Neural progenitor cell (in vitro differentiated cells): ENCODE measurements around the gene CYFIP1. TPM values are rescaled to one million over a fixed set of nuclear protein-coding genes. Genes with fewer than 3 reads are reported as not detected.

ENCODE experiments used
- DNase-seq: peaks from one replicate; pipeline ENCODE4 v3.0.0-alpha.2; 2016; ENCODE audit warnings: low spot score
- H2AFZ ChIP-seq: fragments of 200-600 bp; sonication (generic); replicated peaks from 2 replicates; pipeline ENCODE4 v1.6.1; 2016; ENCODE audit warnings: antibody characterized with exemption
- H3F3A ChIP-seq: fragments of 200-600 bp; sonication (generic); 2 replicates; pipeline ENCODE4 v1.6.1; 2016; ENCODE audit warnings: antibody characterized with exemption, low read depth
- H3K27ac ChIP-seq: fragments of 200-600 bp; sonication (generic); 2 replicates; pipeline ENCODE4 v1.5.1; 2016; ENCODE audit warnings: mild to moderate bottlenecking
- H3K27me3 ChIP-seq: fragments of 200-600 bp; sonication (generic); 2 replicates; pipeline ENCODE4 v1.6.1; 2016; ENCODE audit warnings: mild to moderate bottlenecking, moderate library complexity
- H3K36me3 ChIP-seq: fragments of 200-600 bp; sonication (generic); 2 replicates; pipeline ENCODE4 v1.5.1; 2016
- H3K4me1 ChIP-seq: fragments of 200-600 bp; sonication (generic); 2 replicates; pipeline ENCODE4 v1.6.1; 2016; ENCODE audit warnings: mixed run types
- H3K4me2 ChIP-seq: fragments of 200-600 bp; sonication (generic); 2 replicates; pipeline ENCODE4 v1.6.1; 2016
- H3K4me3 ChIP-seq: fragments of 200-600 bp; sonication (generic); 2 replicates; pipeline ENCODE4 v1.5.1; 2016
- H3K79me2 ChIP-seq: fragments of 200-600 bp; sonication (generic); 2 replicates; pipeline ENCODE4 v1.6.1; 2016; ENCODE audit warnings: low read depth
- H3K9ac ChIP-seq: fragments of 200-600 bp; sonication (generic); 2 replicates; pipeline ENCODE4 v1.6.1; 2016
- H3K9me3 ChIP-seq: fragments of 200-600 bp; sonication (generic); 2 replicates; pipeline ENCODE4 v1.5.1; 2016; ENCODE audit warnings: low read depth
- H4K20me1 ChIP-seq: fragments of 200-600 bp; sonication (generic); 2 replicates; pipeline ENCODE4 v1.6.1; 2016; ENCODE audit warnings: low read depth
- H3K27ac Mint-ChIP-seq: 3 replicates; pipeline ENCODE4 v1.8.0; 2021; ENCODE audit warnings: mixed read lengths
- H3K27me3 Mint-ChIP-seq: 2 replicates; pipeline ENCODE4 v1.8.0; 2022; ENCODE audit warnings: low read depth, mild to moderate bottlenecking, inconsistent platforms, moderate library complexity, mixed read lengths; ENCODE audit not compliant: insufficient read depth
- H3K36me3 Mint-ChIP-seq: 3 replicates; pipeline ENCODE4 v1.8.0; 2021; ENCODE audit warnings: mixed read lengths
- H3K4me1 Mint-ChIP-seq: 3 replicates; pipeline ENCODE4 v1.8.0; 2021; ENCODE audit warnings: mixed read lengths
- H3K4me3 Mint-ChIP-seq: 3 replicates; pipeline ENCODE4 v1.8.0; 2021; ENCODE audit warnings: mild to moderate bottlenecking, moderate library complexity, mixed read lengths
- H3K9me3 Mint-ChIP-seq: 3 replicates; pipeline ENCODE4 v1.8.0; 2020; ENCODE audit warnings: mixed read lengths
- CTCF ChIP-seq: fragments of 200-600 bp; sonication (generic); IDR thresholded peaks from 2 replicates; pipeline ENCODE4 v1.5.1; 2017; ENCODE audit warnings: antibody characterized with exemption, mild to moderate bottlenecking
- EZH2 ChIP-seq: fragments of 200-600 bp; sonication (generic); IDR thresholded peaks from 2 replicates; pipeline ENCODE4 v1.6.1; 2017; ENCODE audit warnings: antibody characterized with exemption, mild to moderate bottlenecking, moderate library complexity
- EZH2phosphoT487 ChIP-seq: fragments of 200-600 bp; sonication (generic); IDR thresholded peaks from 2 replicates; pipeline ENCODE4 v1.6.1; 2017; ENCODE audit warnings: antibody characterized with exemption
- total RNA-seq: library from RNA; depleted of rRNA; stranded (reverse); fragments of >200 nt; gene quantifications from 2 replicates; pipeline ENCODE4 v1.2.3, GENCODE V29; 2015; ENCODE audit warnings: low replicate concordance

Gene CYFIP1
- total RNA-seq, 1 donor from 2014 or later: 94.6 TPM

GRCh38 chr15:22869856-22870255, 110.3 kb downstream of the CYFIP1 start:
- Mint-ChIP-seq H3K4me1 (peaks cover 11% of the 10 kb centered on the region), H3K36me3 (peaks cover 58% of the 10 kb centered on the region), H3K27ac (no peak overlapping the region), H3K4me3 (no peak overlapping the region), H3K27me3 (peaks cover 8% of the 10 kb centered on the region), H3K9me3 (no peaks in the 10 kb centered on the region)
- Histone ChIP-seq H3K4me3 (no peak overlapping the region), H3K4me2 (no peak overlapping the region), H3K27me3 (no peaks in the 10 kb centered on the region), H3K9me3 (no peaks in the 10 kb centered on the region), H4K20me1 (no peaks in the 10 kb centered on the region), H3K36me3 (peaks cover 6% of the 10 kb centered on the region), H3K4me1 (no peaks in the 10 kb centered on the region), H3K9ac (no peak overlapping the region), H3F3A (no peaks in the 10 kb centered on the region), H2AFZ (no peak overlapping the region), H3K79me2 (no peaks in the 10 kb centered on the region), H3K27ac (no peak overlapping the region)
- no peak for DNase-seq
- TF ChIP-seq CTCF: no peak

GRCh38 chr15:22868928-22869327, 111.2 kb downstream of the CYFIP1 start:
- Histone ChIP-seq H3K27me3 (no peaks in the 10 kb centered on the region), H2AFZ (no peak overlapping the region), H4K20me1 (no peaks in the 10 kb centered on the region), H3K9ac (no peak overlapping the region), H3K36me3 (peaks cover 9% of the 10 kb centered on the region), H3K9me3 (no peaks in the 10 kb centered on the region), H3F3A (no peaks in the 10 kb centered on the region), H3K79me2 (peaks cover under 1% of the 10 kb centered on the region), H3K4me3 (no peak overlapping the region), H3K4me1 (no peaks in the 10 kb centered on the region), H3K27ac (no peak overlapping the region), H3K4me2 (no peak overlapping the region)
- Mint-ChIP-seq H3K36me3 (peaks cover 60% of the 10 kb centered on the region), H3K4me3 (no peak overlapping the region), H3K9me3 (no peaks in the 10 kb centered on the region), H3K4me1 (peaks cover 9% of the 10 kb centered on the region), H3K27ac (no peak overlapping the region), H3K27me3 (peaks cover 11% of the 10 kb centered on the region)
- no peak for DNase-seq
- TF ChIP-seq EZH2: no peak
- TF ChIP-seq EZH2phosphoT487: no peak
- no peak for TF ChIP-seq CTCF

GRCh38 chr15:22868495-22868894, 111.7 kb downstream of the CYFIP1 start:
- H3K36me3 ChIP-seq: peaks cover 12% of the 10 kb centered on the region
- Mint-ChIP-seq H3K27ac (no peak overlapping the region), H3K4me1 (peaks cover 7% of the 10 kb centered on the region), H3K27me3 (peaks cover 11% of the 10 kb centered on the region), H3K4me3 (no peak overlapping the region), H3K9me3 (no peaks in the 10 kb centered on the region), H3K36me3 (peaks cover 64% of the 10 kb centered on the region)
- no peak overlapping the region for H3K27ac ChIP-seq
- H3K4me2 ChIP-seq: no peak overlapping the region
- no peaks in the 10 kb centered on the region for H3K9me3 ChIP-seq
- no peak overlapping the region for H3K4me3 ChIP-seq
- no peak overlapping the region for H2AFZ ChIP-seq
- H3K27me3 ChIP-seq: no peaks in the 10 kb centered on the region
- H3K79me2 ChIP-seq: peaks cover 5% of the 10 kb centered on the region
- no peaks in the 10 kb centered on the region for H3F3A ChIP-seq
- no peak for DNase-seq
- TF ChIP-seq CTCF: no peak
- no peak for TF ChIP-seq EZH2
- TF ChIP-seq EZH2phosphoT487: no peak
- no peaks in the 10 kb centered on the region for H4K20me1 ChIP-seq
- H3K4me1 ChIP-seq: no peaks in the 10 kb centered on the region
- no peak overlapping the region for H3K9ac ChIP-seq

- peaks cover 12% of the 10 kb centered on the region for H3K36me3 ChIP-seq
- peaks cover 61% of the 10 kb centered on the region for H3K36me3 Mint-ChIP-seq
- H3K4me1 Mint-ChIP-seq: peaks cover under 1% of the 10 kb centered on the region
Observed at GRCh38 chr15:22867886-22868285, 112.3 kb downstream of the CYFIP1 start.

More at GRCh38 chr15:22867886-22868285, 112.3 kb downstream of the CYFIP1 start:
- Histone ChIP-seq H3K4me3 (no peak overlapping the region), H3K27ac (no peak overlapping the region), H3K27me3 (no peaks in the 10 kb centered on the region), H3K4me2 (no peak overlapping the region), H3K9me3 (no peaks in the 10 kb centered on the region), H3K9ac (no peak overlapping the region), H2AFZ (no peak overlapping the region), H3F3A (no peaks in the 10 kb centered on the region), H4K20me1 (no peaks in the 10 kb centered on the region), H3K4me1 (no peaks in the 10 kb centered on the region), H3K79me2 (peaks cover 8% of the 10 kb centered on the region)
- no peak overlapping the region for H3K4me3 Mint-ChIP-seq
- no peak for DNase-seq
- no peaks in the 10 kb centered on the region for H3K9me3 Mint-ChIP-seq
- no peak overlapping the region for H3K27ac Mint-ChIP-seq
- no peak for TF ChIP-seq CTCF
- TF ChIP-seq EZH2: no peak
- no peak for TF ChIP-seq EZH2phosphoT487
- H3K27me3 Mint-ChIP-seq: peaks cover 10% of the 10 kb centered on the region
